Mammary epithelial cell (primary cell): ENCODE measurements around the gene TBC1D22B.

Experiments used
- CTCF ChIP-seq, 2 donors: IDR thresholded peaks in 1 of 2; conservative IDR thresholded peaks in 1 of 2; 2 replicates each; pipeline ENCODE4 v1.5.1; 2011 to 2012; ENCODE audit warnings: inconsistent platforms in 2 of 2, low read length in 2 of 2, mild to moderate bottlenecking in 2 of 2, control low read depth in 1 of 2, low read depth in 1 of 2; ENCODE audit not compliant: insufficient read depth in 1 of 2; ENCODE audit errors: extremely low read depth in 1 of 2
- EZH2 ChIP-seq: IDR thresholded peaks from 2 replicates; pipeline ENCODE4 v1.6.1; 2012; ENCODE audit warnings: low read length, inconsistent platforms, borderline replicate concordance

- TF ChIP-seq EZH2 (no peak), CTCF (conservative IDR thresholded peaks at IDR 0.05 in 1 of 2, IDR thresholded peaks at IDR 0.05 in 1 of 2; ENCODE audit: extremely low read depth in 1 of 2, insufficient read depth in 1 of 2, low read depth in 1 of 2, low read length in 2 of 2) (no peak)
Measured at GRCh38 chr6:37311741-37312473, 54.3 kb downstream of the TBC1D22B start.
